Peyer's patch (tissue), 4 donors: ENCODE results near the gene PPP1R3D.

Experiments used
- POLR2A ChIP-seq, 2 donors: fragments of 450-650 bp; IDR thresholded peaks; one replicate each; pipeline ENCODE4 v1.5.1; 2017; ENCODE audit warnings: antibody characterized with exemption in 2 of 2, mild to moderate bottlenecking in 2 of 2, moderate library complexity in 2 of 2
- TF ChIP-seq, protein P1 (sequence below), 6 experiments: fragments of 450-650 bp in 4 of 6; fragments of 200-600 bp in 2 of 6; sonication (generic) in 1 of 6; IDR thresholded peaks; one replicate each; pipeline ENCODE4 v1.5.1; 2017 to 2019; ENCODE audit warnings: antibody characterized with exemption in 6 of 6, mild to moderate bottlenecking in 3 of 6, moderate library complexity in 1 of 6

DNA sequence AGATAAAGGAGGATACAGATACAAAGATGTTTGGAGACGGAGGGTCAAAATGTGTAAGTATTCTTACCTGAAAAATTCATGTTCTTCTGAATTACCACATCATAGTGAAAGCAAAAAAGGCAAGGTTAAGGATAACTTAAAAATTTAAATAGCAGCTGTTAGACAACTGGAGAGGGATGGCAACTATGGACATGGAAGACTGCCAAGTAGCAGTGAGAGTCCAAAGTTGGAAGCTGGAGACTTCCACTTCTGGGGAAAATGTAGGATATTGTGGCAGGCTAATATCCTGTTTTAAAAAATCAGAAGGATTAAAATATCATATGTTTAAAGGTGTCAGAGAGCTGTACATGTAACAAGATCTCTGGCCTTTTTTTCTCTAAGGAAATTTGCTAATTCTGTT is 36.5 kb downstream of the PPP1R3D start:
- TF ChIP-seq, protein P1, sequence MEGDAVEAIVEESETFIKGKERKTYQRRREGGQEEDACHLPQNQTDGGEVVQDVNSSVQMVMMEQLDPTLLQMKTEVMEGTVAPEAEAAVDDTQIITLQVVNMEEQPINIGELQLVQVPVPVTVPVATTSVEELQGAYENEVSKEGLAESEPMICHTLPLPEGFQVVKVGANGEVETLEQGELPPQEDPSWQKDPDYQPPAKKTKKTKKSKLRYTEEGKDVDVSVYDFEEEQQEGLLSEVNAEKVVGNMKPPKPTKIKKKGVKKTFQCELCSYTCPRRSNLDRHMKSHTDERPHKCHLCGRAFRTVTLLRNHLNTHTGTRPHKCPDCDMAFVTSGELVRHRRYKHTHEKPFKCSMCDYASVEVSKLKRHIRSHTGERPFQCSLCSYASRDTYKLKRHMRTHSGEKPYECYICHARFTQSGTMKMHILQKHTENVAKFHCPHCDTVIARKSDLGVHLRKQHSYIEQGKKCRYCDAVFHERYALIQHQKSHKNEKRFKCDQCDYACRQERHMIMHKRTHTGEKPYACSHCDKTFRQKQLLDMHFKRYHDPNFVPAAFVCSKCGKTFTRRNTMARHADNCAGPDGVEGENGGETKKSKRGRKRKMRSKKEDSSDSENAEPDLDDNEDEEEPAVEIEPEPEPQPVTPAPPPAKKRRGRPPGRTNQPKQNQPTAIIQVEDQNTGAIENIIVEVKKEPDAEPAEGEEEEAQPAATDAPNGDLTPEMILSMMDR (IDR thresholded peaks at IDR 0.05): no peak
- TF ChIP-seq POLR2A (IDR thresholded peaks at IDR 0.05): no peak
